Tibial artery (tissue), 4 donors: ENCODE data around the gene DYRK1A.

ENCODE experiments used
- DNase-seq, 2 donors: peaks; one replicate each; pipeline ENCODE4 v3.0.0-alpha.2; 2019
- H3K27ac ChIP-seq, 2 donors: fragments of 200-600 bp; sonication (generic) in 1 of 2; 1 replicate in 1 of 2; 2 replicates in 1 of 2; pipeline ENCODE4 v1.5.1; 2018 to 2019; ENCODE audit warnings: mild to moderate bottlenecking in 1 of 2
- H3K27me3 ChIP-seq, 2 donors: fragments of 200-600 bp; sonication (generic) in 1 of 2; one replicate each; pipeline versions ENCODE4 v1.5.1 to v1.6.0; 2016 to 2019
- H3K36me3 ChIP-seq, 3 donors: fragments of 200-600 bp; sonication (generic) in 2 of 3; one replicate each; pipeline ENCODE4 v1.5.1; 2016 to 2019; ENCODE audit warnings: mild to moderate bottlenecking in 2 of 3
- H3K4me1 ChIP-seq, 4 donors: fragments of 200-600 bp; sonication (generic) in 2 of 4; 1 replicate in 3 of 4; 2 replicates in 1 of 4; pipeline ENCODE4 v1.5.1; 2016 to 2019
- H3K4me3 ChIP-seq, 2 donors: fragments of 200-600 bp; sonication (generic) in 1 of 2; 1 replicate in 1 of 2; 2 replicates in 1 of 2; pipeline ENCODE4 v1.5.1; 2018 to 2019; ENCODE audit warnings: mild to moderate bottlenecking in 2 of 2
- H3K9me3 ChIP-seq, 3 donors: fragments of 200-600 bp; sonication (generic) in 1 of 3; one replicate each; pipeline ENCODE4 v1.5.1; 2016 to 2019
- intact Hi-C: fragments of 100-400 bp; cut with DNase I; formaldehyde crosslinking; loops from one replicate; pipeline ENCODE4 v1.15.0; 2023; ENCODE audit warnings: low total_unique reads
- TF ChIP-seq, protein P1 (sequence below), 2 experiments: fragments of 200-600 bp in 1 of 2; fragments of 450-650 bp in 1 of 2; IDR thresholded peaks; one replicate each; pipeline ENCODE4 v1.5.1; 2017 to 2019; ENCODE audit warnings: antibody characterized with exemption in 2 of 2, mild to moderate bottlenecking in 1 of 2, moderate library complexity in 1 of 2

DYRK1A gene

DNA sequence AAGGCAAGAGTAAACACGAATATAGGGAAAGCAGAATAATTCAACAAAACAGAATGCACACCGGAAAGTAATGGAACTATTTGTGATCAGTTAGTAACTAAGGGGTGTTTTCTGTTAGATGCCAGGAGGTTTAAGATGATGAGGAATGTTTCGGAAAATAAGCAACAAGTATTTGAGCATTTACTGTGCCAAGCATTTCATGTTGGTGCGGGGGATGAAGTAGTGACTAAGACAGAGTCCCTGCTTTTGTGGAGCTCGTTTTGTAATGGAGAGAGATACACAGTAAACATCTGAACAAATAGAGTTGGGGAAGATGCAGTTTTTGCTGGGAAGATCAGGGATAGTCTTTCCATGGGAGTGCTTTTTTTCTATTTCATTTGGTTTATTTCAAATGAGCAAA is 78.7 kb downstream of the DYRK1A start:
- no peak overlapping the region for H3K27ac ChIP-seq
- no peak overlapping the region for H3K4me3 ChIP-seq
- intact Hi-C loops = no loop called here
- H3K9me3 ChIP-seq = no peaks in the 10 kb centered on the region
- peaks cover 0 to 5% (median 0%) of the 10 kb centered on the region in 3 donors for H3K36me3 ChIP-seq
- DNase-seq = no peak
- TF ChIP-seq, protein P1, sequence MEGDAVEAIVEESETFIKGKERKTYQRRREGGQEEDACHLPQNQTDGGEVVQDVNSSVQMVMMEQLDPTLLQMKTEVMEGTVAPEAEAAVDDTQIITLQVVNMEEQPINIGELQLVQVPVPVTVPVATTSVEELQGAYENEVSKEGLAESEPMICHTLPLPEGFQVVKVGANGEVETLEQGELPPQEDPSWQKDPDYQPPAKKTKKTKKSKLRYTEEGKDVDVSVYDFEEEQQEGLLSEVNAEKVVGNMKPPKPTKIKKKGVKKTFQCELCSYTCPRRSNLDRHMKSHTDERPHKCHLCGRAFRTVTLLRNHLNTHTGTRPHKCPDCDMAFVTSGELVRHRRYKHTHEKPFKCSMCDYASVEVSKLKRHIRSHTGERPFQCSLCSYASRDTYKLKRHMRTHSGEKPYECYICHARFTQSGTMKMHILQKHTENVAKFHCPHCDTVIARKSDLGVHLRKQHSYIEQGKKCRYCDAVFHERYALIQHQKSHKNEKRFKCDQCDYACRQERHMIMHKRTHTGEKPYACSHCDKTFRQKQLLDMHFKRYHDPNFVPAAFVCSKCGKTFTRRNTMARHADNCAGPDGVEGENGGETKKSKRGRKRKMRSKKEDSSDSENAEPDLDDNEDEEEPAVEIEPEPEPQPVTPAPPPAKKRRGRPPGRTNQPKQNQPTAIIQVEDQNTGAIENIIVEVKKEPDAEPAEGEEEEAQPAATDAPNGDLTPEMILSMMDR (IDR thresholded peaks at IDR 0.05) = no peak
- H3K27me3 ChIP-seq = no peaks in the 10 kb centered on the region
- peaks cover 0 to 74% (median 31%) of the 10 kb centered on the region in 4 donors for H3K4me1 ChIP-seq

DNA sequence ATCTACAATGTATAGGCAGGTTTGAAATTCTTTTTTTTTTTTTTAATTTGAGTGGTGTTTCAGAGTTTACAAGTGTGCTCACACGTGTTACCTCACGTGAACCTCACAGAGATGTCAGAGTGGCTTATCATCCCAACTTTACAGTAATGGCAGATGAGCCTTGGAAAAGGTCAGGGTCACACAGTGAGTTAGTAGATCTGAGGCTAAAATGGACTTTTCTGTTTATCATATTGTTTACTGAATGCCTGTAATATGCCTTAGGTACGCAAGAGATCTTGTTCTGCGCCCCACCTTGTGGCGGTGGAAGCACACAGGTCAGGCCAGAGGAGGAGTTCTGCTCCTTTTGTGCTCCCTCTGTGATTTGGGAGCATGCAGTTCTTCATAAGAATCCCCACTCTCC is 80.0 kb downstream of the DYRK1A start:
- Histone ChIP-seq H3K27me3 (no peaks in the 10 kb centered on the region), H3K4me1 (peaks cover 0 to 86% (median 40%) of the 10 kb centered on the region in 4 donors), H3K27ac (no peak overlapping the region), H3K9me3 (no peaks in the 10 kb centered on the region), H3K4me3 (no peak overlapping the region), H3K36me3 (peaks cover 0 to 5% (median 0%) of the 10 kb centered on the region in 3 donors)
- TF ChIP-seq, protein P1 (IDR thresholded peaks at IDR 0.05) = no peak
- DNase-seq = no peak
- intact Hi-C loops = no loop called here

DNA sequence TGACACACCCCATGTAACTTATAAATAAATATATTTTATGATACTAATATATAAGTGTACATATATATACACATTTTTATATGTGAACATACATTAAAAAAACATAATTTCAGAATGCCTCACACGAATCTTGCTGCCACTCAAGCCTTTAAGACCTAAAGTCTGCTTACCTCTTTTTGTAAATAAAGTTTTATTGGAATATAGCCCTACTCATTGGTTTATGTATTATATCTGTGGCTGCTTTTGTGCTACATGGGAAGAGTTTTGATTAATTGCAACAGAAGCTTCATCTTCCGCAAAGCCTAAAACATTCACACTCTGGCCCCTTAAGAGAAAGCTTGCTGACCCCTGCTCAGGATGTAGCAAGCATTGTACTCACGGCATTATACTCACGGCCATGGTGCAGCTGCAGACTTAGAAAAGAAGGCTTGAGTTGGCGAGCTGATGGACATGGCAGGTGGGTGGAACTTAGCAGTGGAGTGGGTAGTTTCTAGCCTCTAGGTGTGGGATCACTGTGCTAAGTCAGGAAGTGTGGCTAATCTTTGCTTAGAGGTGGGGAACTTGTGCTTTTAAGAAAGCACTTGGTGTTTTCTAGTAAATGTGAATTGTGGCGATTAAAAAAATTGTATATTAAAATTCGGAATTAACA is 80.8 kb downstream of the DYRK1A start:
- Histone ChIP-seq H3K27ac (no peak overlapping the region), H3K27me3 (no peaks in the 10 kb centered on the region), H3K9me3 (no peaks in the 10 kb centered on the region), H3K4me1 (peaks cover 0 to 88% (median 46%) of the 10 kb centered on the region in 4 donors), H3K36me3 (peaks cover 0 to 5% (median 0%) of the 10 kb centered on the region in 3 donors), H3K4me3 (no peak overlapping the region)
- intact Hi-C loops = no loop called here
- TF ChIP-seq, protein P1 (IDR thresholded peaks at IDR 0.05) = no peak
- no peak for DNase-seq

DNA sequence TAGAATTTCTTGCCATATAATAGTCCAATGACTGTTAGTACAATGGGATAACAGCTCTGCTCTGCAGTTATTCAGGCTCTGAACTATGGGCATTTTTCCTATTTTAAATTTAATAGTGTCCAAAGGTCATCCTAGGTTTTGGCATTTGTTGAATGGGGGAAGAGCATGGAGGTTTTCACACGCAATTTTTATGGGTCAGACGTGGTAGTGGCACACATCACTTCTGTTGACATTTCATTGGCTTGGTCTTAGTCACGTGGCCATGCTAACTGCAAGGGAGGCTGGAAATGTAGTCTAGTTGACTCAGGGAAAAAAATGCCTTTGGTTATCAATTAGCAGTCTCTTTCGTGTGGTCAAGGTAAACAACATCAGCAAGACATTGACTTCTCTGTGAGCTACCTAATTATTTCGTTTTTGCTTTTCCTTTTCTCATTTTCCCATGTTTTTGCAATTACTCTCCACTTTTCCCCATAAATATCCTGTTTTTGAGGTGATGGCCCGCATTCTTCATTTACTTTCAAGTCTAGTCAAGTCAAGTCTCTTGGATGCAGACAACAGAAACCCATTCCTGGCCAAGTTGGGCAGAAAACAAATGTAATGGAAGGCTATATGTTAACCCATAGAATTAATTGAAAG is 82.8 kb downstream of the DYRK1A start:
- DNase-seq = no peak

DNA sequence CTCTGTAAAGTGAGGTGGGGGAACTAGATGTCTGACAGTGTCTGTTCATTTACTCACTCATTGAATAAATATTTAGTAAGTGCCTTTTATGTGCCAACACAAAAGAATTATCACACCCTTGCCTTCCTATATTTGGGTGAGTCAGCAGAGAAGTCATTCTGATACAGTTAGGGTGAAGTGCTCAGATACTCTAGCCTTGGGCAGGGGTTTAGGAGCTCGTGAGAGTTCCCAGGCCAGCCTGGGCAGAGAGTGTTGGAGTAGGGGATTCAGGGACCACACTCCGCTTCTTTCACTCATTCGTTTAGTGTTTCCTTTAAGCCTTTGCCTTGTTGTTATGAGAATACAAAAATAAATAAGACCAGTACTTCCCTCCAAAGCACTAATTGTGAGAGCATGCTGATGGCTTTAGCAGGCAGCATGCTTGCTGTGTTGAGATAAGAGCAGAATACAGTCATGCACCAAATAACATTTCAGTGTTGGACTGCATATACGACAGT is 83.9 kb downstream of the DYRK1A start:
- Histone ChIP-seq H3K4me3 (no peak overlapping the region), H3K27ac (no peak overlapping the region), H3K4me1 (peaks cover 0 to 88% (median 35%) of the 10 kb centered on the region in 4 donors), H3K27me3 (no peaks in the 10 kb centered on the region), H3K9me3 (no peaks in the 10 kb centered on the region), H3K36me3 (peaks cover 0 to 5% (median 0%) of the 10 kb centered on the region in 3 donors)
- intact Hi-C loops = loop anchor here (10.0 kb wide), 1 partner anchor 86 kb away; the partner anchor contains the start of gene DYRK1A
- TF ChIP-seq, protein P1 (IDR thresholded peaks at IDR 0.05) = no peak
- DNase-seq = no peak

More for the DNA sequence above, 82.8 kb downstream of the DYRK1A start:
- Histone ChIP-seq H3K36me3 (peaks cover 0 to 5% (median 0%) of the 10 kb centered on the region in 3 donors), H3K4me1 (peaks cover 0 to 88% (median 44%) of the 10 kb centered on the region in 4 donors), H3K4me3 (no peak overlapping the region), H3K27me3 (no peaks in the 10 kb centered on the region), H3K27ac (no peak overlapping the region), H3K9me3 (no peaks in the 10 kb centered on the region)
- TF ChIP-seq, protein P1 (IDR thresholded peaks at IDR 0.05) = no peak
- intact Hi-C loops = no loop called here
